Measurements from ENCODE around the gene ZCWPW1.

The ZCWPW1 gene

DNA sequence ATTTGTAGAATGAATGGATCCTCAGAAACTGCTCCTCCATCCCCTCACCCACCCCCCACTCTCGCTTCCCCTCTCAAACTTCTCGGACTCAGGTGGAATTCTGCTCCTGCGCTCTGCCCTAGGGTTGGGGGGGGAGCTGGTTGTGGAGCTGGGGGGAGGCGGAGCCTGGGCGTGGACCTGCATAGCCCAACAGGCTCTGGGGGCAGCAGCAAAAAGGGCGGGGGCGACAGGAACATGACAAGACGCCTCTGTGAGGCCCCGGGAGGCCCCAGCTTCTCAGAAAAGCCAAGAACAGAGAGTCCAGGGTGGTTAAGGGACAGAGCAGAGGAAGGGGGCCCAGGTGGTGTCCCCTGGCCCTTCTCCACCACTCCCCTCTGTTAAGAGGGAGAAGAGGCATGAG is 47.0 kb upstream of the ZCWPW1 start:
- no peak overlapping the region for H2AFZ ChIP-seq

DNA sequence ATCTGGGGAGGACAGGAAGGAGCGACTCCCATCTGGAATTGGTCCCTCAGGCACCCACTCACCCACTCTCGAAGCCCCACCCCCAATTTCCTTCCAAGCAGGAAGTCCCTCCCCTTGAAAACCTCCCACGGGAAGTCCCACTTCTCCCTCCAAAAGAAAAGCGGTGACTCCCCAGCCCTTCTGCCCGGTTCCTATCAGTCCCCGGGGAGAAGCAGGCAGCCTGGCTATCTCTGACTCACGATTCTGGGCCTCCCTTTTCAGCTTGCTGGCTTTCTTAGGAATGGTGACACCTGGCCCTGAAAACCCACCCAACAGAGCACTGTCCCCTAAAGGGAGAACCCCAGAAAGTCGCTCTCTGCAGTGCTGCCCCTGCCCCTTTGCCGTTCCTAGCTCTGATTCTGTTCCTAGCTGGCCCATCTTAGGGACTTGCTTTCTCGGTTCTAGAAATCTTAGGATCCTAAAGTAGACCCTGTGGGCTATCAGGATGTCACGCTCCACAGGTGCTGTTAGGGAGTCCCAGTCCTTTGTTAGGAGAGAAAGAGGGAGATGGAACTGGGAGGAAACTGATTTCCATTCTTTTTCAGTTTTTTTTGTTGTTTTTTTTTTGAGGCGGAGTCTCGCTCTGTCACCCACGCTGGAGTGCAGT is 44.5 kb upstream of the ZCWPW1 start:
- Histone ChIP-seq H3K27ac (no peak overlapping the region), H3K79me2 (peaks cover 2% of the 10 kb centered on the region), H3K9me3 (ENCODE audit: control insufficient read depth, low read length) (no peaks in the 10 kb centered on the region), H2AFZ (no peak overlapping the region), H3K27me3 (ENCODE audit: control insufficient read depth, insufficient read depth, low read length) (no peaks in the 10 kb centered on the region), H3K4me1 (peaks cover 2% of the 10 kb centered on the region), H3K9ac (no peak overlapping the region), H3K4me3 (ENCODE audit: low read depth, low read length) (no peak overlapping the region), H3K36me3 (ENCODE audit: control insufficient read depth, insufficient read depth, low read length) (no peaks in the 10 kb centered on the region), H3K4me2 (ENCODE audit: low read length) (no peak overlapping the region)
- no peak for TF ChIP-seq CTCF (IDR thresholded peaks at IDR 0.05)

More for the DNA sequence above, 47.0 kb upstream of the ZCWPW1 start:
- Histone ChIP-seq H3K79me2 (peaks cover 2% of the 10 kb centered on the region), H3K4me2 (ENCODE audit: low read length) (no peak overlapping the region), H3K4me1 (peaks cover 7% of the 10 kb centered on the region), H3K9ac (no peak overlapping the region), H3K27me3 (ENCODE audit: control insufficient read depth, insufficient read depth, low read length) (no peaks in the 10 kb centered on the region), H3K27ac (no peak overlapping the region), H3K36me3 (ENCODE audit: control insufficient read depth, insufficient read depth, low read length) (no peaks in the 10 kb centered on the region), H3K4me3 (ENCODE audit: low read depth, low read length) (no peak overlapping the region), H3K9me3 (ENCODE audit: control insufficient read depth, low read length) (no peaks in the 10 kb centered on the region)
- TF ChIP-seq CTCF (IDR thresholded peaks at IDR 0.05) = no peak

GRCh38 chr7:100472121-100472851 is 43.8 kb upstream of the ZCWPW1 start:
- no peak overlapping the region for H3K9ac ChIP-seq
- H3K4me3 ChIP-seq (ENCODE audit: low read depth, low read length) = no peak overlapping the region
- H3K9me3 ChIP-seq (ENCODE audit: control insufficient read depth, low read length) = no peaks in the 10 kb centered on the region
- H3K27me3 ChIP-seq (ENCODE audit: control insufficient read depth, insufficient read depth, low read length) = no peaks in the 10 kb centered on the region
- H3K27ac ChIP-seq = no peak overlapping the region
- no peak for TF ChIP-seq CTCF (IDR thresholded peaks at IDR 0.05)
- peaks cover 2% of the 10 kb centered on the region for H3K79me2 ChIP-seq
- H2AFZ ChIP-seq = no peak overlapping the region
- no peaks in the 10 kb centered on the region for H3K36me3 ChIP-seq (ENCODE audit: control insufficient read depth, insufficient read depth, low read length)
- H3K4me2 ChIP-seq (ENCODE audit: low read length) = no peak overlapping the region
- H3K4me1 ChIP-seq = peaks cover 2% of the 10 kb centered on the region

DNA sequence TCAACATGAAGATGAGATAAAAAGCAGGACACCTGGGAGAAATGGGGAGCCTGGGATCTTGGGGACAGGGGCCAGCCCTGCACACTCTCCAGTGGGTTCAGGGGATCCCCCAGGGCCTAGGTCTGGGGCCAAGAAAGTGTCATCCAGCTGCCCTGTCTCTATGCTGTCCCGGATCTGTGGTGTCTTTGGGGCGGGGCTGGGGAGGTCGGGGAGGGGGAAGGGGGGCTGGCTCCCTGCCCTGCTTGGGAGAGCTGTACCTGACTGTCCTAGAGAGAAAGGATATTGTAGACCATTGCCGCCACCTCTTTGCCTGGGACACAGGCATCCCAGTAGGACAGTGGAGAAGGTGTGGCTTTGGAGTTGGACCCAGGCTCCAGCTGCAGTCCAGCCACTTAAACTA is 42.5 kb upstream of the ZCWPW1 start:
- H3K9ac ChIP-seq = no peak overlapping the region
- no peak overlapping the region for H3K27ac ChIP-seq
- no peak overlapping the region for H2AFZ ChIP-seq
- no peaks in the 10 kb centered on the region for H3K27me3 ChIP-seq (ENCODE audit: control insufficient read depth, insufficient read depth, low read length)
- no peaks in the 10 kb centered on the region for H3K36me3 ChIP-seq (ENCODE audit: control insufficient read depth, insufficient read depth, low read length)
- peaks cover 2% of the 10 kb centered on the region for H3K79me2 ChIP-seq
- no peaks in the 10 kb centered on the region for H3K9me3 ChIP-seq (ENCODE audit: control insufficient read depth, low read length)
- no peak overlapping the region for H3K4me2 ChIP-seq (ENCODE audit: low read length)
- TF ChIP-seq CTCF (IDR thresholded peaks at IDR 0.05) = no peak
- H3K4me3 ChIP-seq (ENCODE audit: low read depth, low read length) = no peak overlapping the region
- H3K4me1 ChIP-seq = no peaks in the 10 kb centered on the region

All from parathyroid adenoma (tissue), 2 donors.